HG03108 (cell line): ENCODE measurements around the gene C1QTNF12.

Source experiments
- ATAC-seq: cut with Tn5 transposase; IDR thresholded peaks from one replicate; pipeline ENCODE4 v1.9.1; 2021; ENCODE audit warnings: moderate library complexity; ENCODE audit not compliant: unreplicated experiment

C1QTNF12 gene, protein sequence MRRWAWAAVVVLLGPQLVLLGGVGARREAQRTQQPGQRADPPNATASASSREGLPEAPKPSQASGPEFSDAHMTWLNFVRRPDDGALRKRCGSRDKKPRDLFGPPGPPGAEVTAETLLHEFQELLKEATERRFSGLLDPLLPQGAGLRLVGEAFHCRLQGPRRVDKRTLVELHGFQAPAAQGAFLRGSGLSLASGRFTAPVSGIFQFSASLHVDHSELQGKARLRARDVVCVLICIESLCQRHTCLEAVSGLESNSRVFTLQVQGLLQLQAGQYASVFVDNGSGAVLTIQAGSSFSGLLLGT

DNA sequence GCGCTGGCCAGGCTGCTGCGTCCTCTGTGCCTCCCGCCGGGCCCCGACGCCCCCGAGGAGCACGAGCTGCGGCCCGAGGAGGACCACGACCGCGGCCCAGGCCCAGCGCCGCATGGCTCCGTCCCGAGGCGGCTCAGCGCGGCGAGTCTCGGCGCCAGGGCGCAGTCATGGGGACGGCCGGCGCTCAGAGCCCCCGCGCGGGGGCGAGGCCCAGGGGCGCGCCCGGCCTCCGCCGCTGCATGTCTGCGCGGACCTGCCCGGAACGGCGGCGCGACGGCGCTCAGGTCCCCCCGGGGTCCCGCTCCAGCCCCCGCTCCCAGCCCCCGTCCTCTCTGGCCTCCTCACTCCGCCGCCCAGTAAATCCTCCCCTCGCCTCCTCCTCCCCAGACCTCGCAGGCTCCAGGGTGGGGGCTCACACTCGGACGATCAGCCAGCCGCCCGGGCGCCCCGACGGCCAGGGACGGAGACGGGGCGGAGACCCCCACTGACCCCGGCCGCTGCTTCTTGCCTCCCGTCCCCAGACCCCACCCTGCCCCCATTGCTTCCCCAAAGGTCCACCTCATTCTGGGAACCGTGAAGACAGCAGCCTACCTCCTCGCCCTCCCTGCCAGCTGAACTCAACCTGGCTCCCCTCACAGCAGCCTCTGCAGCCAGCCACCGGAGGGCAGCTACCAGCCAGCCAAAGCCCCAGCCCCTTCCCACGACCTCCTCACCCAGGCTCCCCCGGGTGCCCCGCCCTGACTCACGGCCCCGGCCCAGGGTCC lies at the start of gene C1QTNF12:
Gene C1QTNF12, minus strand, starts transcription at position 146 of the 764 bp plus-strand sequence. Its CDS starts 32 bp downstream, at position 114.
- no peak for ATAC-seq

DNA sequence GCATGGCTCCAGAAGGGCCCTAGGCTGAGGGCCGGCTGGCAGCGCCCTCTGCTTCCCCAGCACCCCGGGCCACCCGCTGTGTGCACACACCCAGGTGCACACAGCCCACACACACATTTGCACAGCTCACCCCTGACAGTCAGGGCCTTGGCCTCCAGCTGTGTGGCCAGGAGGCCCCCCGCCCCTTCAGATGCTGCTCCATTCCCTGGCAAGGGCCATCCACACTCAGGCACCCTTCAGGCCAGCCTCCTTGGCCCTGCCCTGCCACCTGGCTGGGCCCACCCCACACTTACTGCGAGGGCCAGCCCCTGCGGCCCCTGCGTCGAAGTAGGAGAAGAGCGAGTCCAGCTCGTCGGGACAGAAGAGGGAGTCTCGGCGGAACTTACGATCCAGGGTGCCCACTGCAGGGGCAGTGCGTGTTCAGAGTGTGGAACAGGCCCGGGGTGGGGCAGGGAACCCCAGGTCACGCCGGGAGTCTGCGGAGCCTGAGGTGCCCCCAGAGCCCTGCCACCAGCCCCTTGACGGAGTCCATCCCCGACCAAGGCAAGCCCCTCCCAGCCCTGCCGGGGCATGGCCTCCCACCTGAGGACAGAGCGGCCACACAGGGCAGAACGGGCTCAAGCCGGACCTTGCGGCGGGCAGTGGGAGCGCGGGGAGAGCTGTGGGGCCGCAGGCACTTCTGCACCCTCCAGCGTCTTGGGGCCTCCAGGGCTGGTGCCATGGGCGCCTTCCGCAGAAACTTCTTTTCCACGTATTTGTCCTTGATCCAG lies 48.8 kb upstream of the C1QTNF12 start:
- ATAC-seq = no peak

DNA sequence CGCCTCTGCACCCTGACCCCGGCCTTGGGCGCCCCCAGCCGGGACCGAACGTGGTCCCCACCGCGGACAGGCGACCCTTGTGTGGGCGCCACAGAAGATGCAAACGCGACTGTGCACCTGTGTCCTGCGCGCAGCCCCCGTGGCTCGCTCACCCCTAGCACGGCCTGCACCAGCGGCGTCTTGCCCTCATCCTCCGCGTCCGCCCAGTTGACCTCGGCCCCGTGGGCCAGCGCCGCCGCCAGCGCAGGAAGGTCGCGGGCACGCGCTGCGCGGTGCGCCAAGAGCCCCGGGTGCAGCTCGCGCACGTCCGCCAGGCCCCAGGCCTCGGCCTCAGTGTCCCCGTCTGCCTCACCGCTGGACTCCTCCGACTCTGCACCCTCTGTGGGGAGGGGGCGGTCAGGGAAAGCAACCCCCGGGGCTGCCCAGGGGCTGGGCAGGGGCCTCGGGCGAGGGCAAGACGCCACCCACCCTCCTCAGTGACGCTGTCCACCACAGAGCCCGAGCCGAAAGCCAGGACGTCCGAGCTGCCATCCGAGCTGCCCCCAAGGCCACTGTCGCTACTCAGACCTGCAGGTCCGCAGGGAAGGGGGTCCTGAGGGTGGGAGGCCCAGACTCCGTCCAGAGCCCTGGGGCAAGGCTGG lies 47.8 kb upstream of the C1QTNF12 start:
- ATAC-seq = no peak

DNA sequence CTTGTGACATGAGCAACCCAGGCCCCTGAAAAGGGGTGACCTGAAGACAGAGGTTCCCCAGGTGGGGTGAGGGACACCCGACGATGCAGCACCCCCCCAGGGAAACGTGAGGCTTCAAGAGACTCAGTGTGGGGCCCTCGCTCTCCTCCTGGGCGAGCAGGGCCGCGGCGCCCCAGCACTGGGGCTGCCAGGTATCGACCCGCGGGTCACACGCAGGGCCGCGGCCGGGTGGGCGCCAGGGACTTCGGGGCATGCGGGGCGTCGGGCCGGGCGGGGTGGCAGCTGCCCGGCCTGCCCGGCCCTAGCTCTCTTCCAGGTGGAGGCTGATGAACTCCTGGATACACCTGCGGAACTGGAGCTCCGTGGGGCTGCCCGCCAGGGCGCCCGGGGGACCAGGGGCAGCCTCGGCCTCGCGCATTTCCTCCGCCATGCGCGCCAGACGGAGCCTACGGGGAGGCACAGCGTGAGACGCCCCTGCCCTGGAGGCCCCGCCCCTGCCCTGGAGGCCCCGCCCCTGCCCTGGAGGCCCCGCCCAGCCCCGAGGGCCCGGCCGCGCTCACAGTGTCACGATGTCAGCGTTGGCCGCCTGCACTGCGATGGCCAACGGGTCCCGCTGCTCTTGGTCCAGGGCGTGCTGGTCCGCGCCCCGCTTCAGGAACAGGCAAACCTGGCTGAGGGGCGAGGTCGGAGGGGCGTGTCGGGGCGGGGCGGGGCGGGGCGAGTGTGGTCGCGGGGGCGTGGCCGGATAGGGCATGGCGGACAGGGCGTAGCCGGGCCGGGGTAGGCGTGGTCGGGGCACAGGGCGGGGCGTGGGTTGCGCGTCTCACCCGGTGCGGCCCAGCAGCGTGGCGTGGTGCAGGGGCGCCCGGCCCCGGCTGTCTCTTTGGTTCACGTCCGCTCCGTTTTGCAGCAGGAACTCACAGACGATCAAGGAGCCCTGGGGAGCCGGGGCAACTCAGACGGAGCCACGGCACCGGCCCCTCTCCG lies 47.0 kb upstream of the C1QTNF12 start:
- ATAC-seq = no peak

DNA sequence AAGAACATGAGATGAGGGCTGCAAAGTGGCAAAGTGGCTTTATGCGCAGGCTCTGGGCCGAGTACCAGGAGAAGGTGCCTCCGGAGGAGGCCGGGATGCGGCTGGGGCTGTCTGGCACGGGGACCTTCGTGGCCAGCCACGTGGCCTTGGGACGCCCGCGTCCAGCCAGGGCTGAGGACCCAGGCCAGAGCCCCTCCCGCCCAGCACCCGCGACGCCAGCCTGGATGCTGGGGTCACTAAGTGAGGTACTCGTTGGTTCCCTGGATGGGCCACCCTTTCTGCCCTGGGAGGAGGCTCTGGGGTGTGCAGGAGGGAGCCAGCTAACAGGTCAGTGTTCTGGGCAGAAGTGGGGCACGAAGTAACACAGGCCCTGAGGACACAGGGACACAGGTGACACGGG lies 46.3 kb upstream of the C1QTNF12 start:
- ATAC-seq = no peak

DNA sequence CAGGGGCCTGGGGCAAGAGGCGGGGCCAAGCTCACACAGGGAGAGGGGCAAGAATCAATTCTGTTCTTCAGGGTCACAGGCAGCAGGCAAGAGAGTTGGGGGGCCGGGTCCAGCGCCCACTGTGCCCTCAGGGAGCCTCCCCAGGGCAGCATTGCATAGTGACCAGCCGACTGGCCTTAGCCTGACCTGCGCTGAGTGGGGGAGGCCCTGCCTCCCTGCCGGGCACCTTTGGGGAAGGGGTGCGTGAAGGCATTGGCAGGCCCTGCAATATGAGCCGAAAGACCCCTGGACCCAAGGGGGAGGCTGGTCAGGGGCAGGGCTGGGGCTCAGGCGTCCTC lies 45.9 kb upstream of the C1QTNF12 start:
- ATAC-seq = no peak

DNA sequence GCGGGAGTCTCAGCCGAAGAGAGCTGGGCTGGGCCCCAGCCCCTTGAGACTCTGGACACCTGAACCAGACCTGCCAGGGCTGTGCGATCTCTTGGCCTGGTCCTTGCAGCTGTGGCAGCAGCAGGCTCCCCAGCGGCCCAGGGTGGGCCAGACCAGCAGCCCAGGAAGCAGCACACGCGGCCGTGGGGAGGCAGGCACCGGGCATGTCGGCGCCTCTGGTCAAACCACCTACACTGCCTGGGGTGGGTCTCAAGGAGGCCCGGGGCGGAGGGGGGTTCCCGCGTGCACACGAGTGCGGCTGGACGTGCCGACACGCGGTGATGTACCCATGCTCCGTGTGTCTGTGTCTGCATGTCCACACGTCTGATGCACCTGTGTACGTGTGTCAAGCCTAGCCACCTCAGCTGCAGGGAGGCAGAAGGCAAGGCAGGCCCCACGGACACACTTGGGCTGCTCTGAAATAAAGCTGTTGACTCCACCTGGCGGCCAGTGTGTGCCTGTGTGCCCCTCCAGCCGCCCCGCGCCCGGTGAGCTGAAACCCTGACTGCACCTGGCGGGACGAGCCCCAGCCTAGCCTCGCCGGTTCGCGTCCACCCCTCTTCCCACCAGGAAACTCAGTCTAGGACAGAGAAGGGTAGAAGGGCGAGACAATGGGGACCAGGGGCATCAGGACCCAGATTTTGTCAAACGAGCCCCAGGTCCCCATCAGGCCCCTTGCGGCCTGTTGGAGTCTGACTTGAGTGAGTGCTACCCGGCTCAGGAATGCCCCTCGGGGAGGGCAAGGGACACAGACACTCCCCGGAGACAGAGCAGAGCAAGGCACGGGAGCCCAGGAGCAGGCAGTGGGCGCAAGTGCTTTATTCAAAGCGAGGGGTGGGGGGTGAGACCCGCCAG lies 45.3 kb upstream of the C1QTNF12 start:
- no peak for ATAC-seq

DNA sequence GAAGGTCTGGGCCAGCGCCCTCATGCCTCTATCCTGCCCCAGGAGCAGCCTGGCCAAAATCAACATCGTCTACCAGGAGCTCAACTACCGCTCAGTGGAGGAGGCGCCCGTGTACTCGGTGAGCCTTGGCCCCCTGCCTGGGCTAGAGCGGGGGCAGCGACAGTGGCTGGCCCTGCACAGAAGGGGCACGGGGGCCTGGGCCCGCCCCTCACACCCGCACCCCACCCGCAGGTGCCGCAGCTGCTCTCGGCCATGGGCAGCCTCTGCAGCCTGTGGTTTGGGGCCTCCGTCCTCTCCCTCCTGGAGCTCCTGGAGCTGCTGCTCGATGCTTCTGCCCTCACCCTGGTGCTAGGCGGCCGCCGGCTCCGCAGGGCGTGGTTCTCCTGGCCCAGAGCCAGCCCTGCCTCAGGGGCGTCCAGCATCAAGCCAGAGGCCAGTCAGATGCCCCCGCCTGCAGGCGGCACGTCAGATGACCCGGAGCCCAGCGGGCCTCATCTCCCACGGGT lies 44.6 kb upstream of the C1QTNF12 start:
- no peak for ATAC-seq

DNA sequence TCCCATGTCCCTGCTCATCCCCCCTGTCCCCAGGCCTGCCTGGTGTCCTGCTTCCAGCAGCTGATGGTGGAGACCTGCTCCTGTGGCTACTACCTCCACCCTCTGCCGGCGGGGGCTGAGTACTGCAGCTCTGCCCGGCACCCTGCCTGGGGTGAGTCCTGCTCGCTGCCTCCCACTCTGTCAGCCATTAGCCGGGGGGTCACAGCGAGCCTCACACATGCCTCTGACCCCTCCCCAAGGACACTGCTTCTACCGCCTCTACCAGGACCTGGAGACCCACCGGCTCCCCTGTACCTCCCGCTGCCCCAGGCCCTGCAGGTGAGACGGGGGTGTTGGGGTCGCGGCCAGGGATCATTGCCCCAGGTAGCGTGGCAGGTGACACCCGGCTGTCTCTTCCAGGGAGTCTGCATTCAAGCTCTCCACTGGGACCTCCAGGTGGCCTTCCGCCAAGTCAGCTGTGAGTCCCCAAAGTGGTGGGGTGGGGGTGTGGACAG lies 43.8 kb upstream of the C1QTNF12 start:
- no peak for ATAC-seq

DNA sequence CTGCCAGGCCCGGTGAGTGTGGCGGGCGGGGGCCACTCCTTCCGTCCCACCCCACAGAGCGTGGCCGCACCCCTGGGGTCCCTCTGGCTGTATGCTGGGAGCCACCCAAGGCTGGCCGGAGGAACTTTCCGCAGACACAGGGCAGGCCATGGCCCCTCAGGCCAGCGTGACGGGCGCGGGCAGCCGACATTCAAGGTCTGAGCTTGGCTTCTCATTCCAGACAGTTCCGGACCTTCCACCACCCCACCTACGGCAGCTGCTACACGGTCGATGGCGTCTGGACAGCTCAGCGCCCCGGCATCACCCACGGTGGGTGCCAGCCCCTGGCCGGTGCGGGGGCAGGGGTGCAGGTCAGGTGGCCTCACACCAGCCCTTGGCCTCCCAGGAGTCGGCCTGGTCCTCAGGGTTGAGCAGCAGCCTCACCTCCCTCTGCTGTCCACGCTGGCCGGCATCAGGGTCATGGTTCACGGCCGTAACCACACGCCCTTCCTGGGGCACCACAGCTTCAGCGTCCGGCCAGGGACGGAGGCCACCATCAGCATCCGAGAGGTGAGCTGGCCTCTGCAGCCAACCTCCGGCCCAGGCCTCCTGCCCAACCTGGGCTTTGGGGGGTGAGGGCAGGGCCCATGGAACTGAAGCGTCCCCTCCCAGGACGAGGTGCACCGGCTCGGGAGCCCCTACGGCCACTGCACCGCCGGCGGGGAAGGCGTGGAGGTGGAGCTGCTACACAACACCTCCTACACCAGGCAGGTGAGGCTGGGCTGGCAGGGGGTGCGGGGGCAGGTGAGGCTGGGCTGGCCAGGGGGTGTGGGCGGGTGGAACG lies 41.0 kb upstream of the C1QTNF12 start:
- ATAC-seq = no peak

DNA sequence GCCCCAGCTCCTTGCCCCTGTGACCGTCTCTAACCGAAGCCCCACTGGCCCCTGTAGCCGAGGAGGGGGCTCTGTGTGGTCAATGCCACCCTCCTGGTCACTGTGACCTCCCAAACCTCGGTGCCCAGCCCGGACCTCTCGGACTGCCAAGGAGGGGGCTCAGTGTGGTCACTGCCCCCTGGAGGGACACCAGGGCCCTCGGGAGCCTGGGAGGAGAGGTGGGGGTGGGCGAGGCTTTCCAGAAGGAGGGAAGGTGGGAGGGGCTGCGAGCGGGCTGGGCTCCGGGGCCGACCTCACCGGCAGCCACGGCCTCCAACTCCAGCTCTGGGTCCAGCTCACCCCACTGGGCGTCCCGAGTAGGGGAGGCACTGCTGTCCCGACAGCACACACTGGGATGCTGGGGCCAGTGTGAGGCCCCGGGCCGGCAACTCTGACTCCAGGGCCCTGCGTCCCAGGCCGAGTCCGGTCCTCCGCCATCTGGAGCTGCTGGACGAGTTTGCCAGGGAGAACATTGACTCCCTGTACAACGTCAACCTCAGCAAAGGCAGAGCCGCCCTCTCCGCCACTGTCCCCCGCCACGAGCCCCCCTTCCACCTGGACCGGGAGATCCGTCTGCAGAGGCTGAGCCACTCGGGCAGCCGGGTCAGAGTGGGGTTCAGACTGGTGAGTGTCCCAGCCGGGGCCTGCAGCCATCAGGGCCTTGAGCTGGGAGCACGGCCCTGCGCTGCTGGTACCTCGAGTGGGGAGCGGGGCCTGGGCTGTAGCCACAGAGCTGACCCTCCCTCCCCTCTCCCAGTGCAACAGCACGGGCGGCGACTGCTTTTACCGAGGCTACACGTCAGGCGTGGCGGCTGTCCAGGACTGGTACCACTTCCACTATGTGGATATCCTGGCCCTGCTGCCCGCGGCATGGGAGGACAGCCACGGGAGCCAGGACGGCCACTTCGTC lies 40.1 kb upstream of the C1QTNF12 start:
- ATAC-seq = no peak

DNA sequence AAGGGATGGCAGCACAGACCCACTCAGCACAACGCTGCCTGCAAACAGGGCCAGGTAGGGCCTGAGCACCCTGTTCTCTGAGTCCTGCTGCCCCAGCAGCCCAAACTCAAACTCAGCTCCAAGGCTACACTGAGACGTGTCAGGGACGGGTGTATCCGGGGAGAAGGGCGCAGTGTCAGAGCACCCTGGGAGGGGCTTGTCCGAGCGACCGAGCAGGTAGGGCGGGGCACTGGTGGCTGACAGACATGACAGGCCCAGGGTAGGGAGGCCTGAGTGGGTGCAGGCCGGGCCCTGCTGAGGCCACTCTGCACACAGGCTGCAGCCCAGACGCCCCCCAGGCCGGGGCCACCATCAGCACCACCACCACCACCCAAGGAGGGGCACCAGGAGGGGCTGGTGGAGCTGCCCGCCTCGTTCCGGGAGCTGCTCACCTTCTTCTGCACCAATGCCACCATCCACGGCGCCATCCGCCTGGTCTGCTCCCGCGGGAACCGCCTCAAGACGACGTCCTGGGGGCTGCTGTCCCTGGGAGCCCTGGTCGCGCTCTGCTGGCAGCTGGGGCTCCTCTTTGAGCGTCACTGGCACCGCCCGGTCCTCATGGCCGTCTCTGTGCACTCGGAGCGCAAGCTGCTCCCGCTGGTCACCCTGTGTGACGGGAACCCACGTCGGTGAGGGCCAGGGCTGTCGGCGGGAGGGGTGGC lies 39.2 kb upstream of the C1QTNF12 start:
- no peak for ATAC-seq

DNA sequence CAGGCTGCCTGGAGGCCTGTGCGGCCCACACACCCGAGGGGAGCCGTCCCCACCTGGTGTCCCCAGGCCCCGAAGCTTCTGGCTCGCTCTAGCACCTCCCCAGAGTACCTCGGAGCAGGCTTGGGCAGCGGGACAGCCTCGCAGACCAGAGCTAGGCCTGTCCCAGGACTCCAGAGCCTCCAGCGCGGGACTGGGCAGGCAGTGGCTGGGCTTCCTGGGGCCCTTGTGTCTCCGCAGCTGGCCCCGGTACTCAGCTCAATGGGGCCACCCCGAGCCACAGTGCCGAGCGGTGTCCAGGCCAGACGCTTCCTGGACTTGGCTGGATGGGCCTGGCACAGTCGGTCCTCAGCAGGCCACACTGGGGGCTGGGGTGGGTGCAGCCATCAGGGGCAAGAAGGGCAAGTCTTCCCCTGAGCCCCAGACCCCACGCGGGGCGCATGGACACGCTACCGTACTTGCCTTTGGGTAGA lies 38.6 kb upstream of the C1QTNF12 start:
- no peak for ATAC-seq

DNA sequence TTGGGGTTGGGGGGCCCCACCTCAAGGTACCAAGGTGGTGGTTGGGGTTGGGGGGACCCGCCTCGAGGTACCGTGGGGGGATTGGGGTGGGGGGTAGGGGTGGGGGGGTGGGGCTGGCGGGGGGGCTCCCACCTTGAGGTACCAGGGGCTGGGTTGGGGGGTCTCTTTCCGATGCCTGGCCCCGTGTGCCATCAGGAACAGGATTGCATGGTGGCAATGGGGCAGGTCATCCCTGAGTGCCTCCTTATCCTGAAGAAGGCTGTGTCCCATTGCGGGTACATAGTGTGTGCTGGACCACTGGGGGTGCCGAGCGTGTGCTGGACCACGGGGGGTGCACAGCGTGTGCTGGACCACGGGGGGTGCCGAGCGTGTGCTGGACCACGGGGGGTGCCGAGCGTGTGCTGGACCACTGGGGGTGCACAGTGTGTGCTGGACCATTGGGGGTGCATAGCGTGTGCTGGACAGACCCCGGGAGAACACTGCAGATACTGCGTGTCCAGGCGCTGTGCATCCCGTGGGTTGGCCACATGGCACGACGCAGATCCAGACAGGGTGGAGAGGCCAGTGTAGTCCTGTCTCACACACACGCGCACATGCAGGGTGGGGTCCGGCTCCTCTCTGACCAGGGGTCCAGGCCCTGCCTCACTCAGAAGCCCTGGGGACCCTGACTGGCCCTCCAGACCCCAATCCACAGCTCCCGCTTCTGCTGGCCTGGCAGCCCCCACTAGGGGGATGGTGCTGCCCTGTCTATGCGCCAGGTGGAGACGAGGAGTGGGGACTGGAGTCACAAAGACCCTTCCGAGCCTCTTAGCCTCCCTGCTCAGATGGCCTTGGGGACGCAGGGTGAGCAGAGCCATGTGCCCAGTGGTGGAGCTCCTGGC lies 37.9 kb upstream of the C1QTNF12 start:
- ATAC-seq = no peak

DNA sequence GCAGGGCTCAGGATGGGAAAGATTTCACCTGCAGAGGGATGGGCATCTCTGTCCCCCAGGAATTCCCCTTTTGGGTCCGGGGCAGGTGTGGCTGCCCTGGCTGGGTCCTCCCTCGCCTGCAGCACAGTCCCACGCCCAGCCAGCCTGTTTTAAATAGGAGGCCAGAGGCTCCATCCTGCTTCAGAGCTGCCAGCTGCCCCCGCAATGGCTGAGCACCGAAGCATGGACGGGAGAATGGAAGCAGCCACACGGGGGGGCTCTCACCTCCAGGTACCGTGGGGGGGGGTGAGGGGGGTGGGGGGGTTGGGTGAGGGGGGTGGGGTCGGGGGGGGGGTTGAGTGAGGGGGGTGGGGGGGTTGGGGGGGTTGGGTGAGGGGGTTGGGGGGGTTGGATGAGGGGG lies 37.3 kb upstream of the C1QTNF12 start:
- ATAC-seq = no peak
